ENCODE results near the gene ANTXR1.
"Not testable (repeated sequence)": the region's sequence is repeated elsewhere in the genome, so short reads cannot be mapped to it uniquely, and the experiment has no call there.

DNA sequence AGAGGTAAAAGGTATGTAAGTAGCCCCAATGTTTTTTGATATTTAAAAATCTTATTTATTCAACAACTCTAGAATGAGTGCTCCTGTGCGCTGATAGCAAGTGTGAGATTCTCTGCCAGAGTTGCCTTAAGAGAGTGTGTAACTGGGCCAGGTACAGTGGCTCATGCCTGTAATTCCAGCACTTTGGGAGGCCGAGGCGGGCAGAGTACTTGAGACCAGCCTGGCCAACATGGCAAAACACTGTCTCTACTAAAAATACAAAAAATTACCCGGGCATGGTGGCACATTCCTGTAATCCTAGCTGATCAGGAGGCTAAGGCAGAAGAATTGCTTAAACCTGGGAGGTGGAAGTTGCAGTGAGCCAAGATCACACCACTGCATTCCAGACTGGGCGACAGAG lies 161.2 kb downstream of the ANTXR1 start:
- TF ChIP-seq, protein P1, sequence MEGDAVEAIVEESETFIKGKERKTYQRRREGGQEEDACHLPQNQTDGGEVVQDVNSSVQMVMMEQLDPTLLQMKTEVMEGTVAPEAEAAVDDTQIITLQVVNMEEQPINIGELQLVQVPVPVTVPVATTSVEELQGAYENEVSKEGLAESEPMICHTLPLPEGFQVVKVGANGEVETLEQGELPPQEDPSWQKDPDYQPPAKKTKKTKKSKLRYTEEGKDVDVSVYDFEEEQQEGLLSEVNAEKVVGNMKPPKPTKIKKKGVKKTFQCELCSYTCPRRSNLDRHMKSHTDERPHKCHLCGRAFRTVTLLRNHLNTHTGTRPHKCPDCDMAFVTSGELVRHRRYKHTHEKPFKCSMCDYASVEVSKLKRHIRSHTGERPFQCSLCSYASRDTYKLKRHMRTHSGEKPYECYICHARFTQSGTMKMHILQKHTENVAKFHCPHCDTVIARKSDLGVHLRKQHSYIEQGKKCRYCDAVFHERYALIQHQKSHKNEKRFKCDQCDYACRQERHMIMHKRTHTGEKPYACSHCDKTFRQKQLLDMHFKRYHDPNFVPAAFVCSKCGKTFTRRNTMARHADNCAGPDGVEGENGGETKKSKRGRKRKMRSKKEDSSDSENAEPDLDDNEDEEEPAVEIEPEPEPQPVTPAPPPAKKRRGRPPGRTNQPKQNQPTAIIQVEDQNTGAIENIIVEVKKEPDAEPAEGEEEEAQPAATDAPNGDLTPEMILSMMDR (IDR thresholded peaks at IDR 0.05; ENCODE audit: extremely low read depth in 1 of 2, insufficient read depth in 1 of 2, low read depth in 1 of 2, low read length in 2 of 2): not testable (repeated sequence)
- not testable (repeated sequence) for TF ChIP-seq EZH2 (IDR thresholded peaks at IDR 0.05; ENCODE audit: borderline replicate concordance, low read depth, low read length, severe bottlenecking); POLR2A (IDR thresholded peaks at IDR 0.05; ENCODE audit: low read depth, low read length); JUN (IDR thresholded peaks at IDR 0.05; ENCODE audit: borderline replicate concordance, insufficient read depth, insufficient read length, low read depth); FOS (IDR thresholded peaks at IDR 0.05; ENCODE audit: borderline replicate concordance, insufficient read depth, low read length)
